ENCODE results near the gene NCAPD2. TPM values are rescaled to one million over a fixed set of nuclear protein-coding genes. Genes with fewer than 3 reads are reported as not detected.
"Not testable (repeated sequence)": the region's sequence is repeated elsewhere in the genome, so short reads cannot be mapped to it uniquely, and the experiment has no call there.

NCAPD2 gene
- total RNA-seq, 2 donors from 2014 or later, result 19.9 to 26.7 TPM

DNA sequence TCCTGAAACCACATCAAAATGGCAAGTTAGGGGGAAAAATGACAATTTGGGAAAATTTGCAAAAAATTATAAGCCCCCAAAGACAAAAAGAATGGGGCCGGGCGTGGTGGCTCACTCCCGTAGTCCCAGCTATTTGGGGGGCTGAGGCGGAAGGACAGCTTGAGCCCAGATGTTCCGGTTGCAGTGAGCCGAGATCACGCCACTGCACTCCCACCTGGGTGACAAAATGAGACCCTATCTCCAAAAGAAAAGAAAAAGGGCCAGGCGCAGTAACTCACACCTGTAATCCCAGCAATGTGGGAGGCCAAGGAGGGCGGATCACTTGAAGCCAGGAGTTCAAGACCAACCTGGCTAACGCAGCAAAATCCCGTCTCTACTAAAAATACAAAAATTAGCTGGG is 21.4 kb upstream of the NCAPD2 start:
- no peaks in the 10 kb centered on the region for H3K9me3 ChIP-seq
- no peaks in the 10 kb centered on the region for H3K36me3 ChIP-seq
- ATAC-seq (ENCODE audit: insufficient number of reproducible peaks, low FRiP score, low read depth) (no peak), DNase-seq (ENCODE audit: low spot score) (no peak)
- TF ChIP-seq CTCF (IDR thresholded peaks at IDR 0.05), result no peak
- H3K27ac ChIP-seq, result no peak overlapping the region
- H3K4me1 ChIP-seq (ENCODE audit: control insufficient read depth in 1 of 2, low read depth in 2 of 2), result peaks cover 15 to 23% of the 10 kb centered on the region in 2 donors
- no peak overlapping the region for H3K4me3 ChIP-seq
- H3K27me3 ChIP-seq (replicated peaks; ENCODE audit: insufficient read depth), result no peaks in the 10 kb centered on the region

GRCh38 chr12:6475233-6475975 is 18.5 kb upstream of the NCAPD2 start:
- not testable (repeated sequence) for DNase-seq (ENCODE audit: low spot score); H3K9me3 ChIP-seq; H3K36me3 ChIP-seq; H3K27ac ChIP-seq; H3K27me3 ChIP-seq (replicated peaks; ENCODE audit: insufficient read depth); H3K4me3 ChIP-seq; ATAC-seq (ENCODE audit: insufficient number of reproducible peaks, low FRiP score, low read depth); H3K4me1 ChIP-seq (ENCODE audit: control insufficient read depth in 1 of 2, low read depth in 2 of 2)

DNA sequence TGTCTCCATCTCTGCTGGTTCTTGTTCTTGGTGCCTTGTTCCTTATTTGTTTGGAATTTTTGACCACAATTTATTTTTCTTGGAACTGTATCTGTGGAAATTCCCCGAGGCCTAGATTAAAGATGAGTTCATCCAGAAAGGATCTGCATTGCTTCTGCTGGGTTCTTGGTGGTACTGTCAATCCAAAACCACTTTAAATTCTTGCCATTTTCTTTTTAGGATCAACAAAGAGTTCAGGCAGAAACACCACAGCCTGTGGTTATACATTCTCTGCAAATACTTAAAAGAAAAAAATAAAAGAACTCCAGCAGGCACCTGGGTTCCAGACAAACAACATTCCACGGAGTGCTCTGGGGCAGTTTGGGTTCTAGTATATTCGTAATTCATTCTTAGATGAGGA is 17.4 kb upstream of the NCAPD2 start:
- Histone ChIP-seq H3K27ac (no peak overlapping the region), H3K4me3 (no peak overlapping the region), H3K27me3 (replicated peaks; ENCODE audit: insufficient read depth) (no peaks in the 10 kb centered on the region), H3K4me1 (ENCODE audit: control insufficient read depth in 1 of 2, low read depth in 2 of 2) (no peaks in the 10 kb centered on the region), H3K36me3 (no peaks in the 10 kb centered on the region), H3K9me3 (no peaks in the 10 kb centered on the region)
- TF ChIP-seq CTCF (IDR thresholded peaks at IDR 0.05), result no peak
- ATAC-seq (ENCODE audit: insufficient number of reproducible peaks, low FRiP score, low read depth), result no peak
- DNase-seq (ENCODE audit: low spot score), result no peak

DNA sequence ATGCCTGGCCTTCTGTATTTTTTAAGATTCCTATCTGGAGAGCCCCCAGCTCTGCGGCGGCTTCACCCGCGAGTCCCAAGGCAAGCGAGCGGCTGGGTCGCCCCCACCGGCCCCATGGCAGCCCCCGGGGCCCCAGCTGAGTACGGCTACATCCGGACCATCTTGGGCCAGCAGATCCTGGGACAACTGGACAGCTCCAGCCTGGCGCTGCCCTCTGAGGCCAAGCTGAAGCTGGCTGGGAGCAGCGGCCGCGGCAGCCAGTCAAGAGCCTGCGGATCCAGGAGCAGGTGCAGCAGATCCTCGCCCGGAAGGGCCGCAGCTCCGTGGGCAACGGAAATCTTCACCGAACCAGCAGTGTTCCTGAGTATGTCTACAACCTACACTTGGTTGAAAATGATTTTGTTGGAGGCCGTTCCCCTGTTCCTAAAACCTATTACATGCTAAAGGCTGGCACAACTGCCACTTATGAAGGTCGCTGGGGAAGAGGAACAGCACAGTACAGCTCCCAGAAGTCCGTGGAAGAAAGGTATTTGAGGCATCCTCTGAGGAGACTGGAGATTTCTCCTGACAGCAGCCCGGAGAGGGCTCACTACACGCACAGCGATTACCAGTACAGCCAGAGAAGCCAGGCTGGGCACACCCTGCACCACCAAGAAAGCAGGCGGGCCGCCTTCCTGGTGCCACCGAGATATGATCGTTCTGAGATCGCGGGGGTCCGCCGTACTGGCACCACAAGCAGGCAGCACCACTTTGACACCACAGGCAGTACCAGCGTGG is 16.1 kb upstream of the NCAPD2 start:
- H3K4me3 ChIP-seq; H3K4me1 ChIP-seq (ENCODE audit: control insufficient read depth in 1 of 2, low read depth in 2 of 2); DNase-seq (ENCODE audit: low spot score); ATAC-seq (ENCODE audit: insufficient number of reproducible peaks, low FRiP score, low read depth); H3K27me3 ChIP-seq (replicated peaks; ENCODE audit: insufficient read depth); H3K9me3 ChIP-seq; H3K36me3 ChIP-seq; H3K27ac ChIP-seq: not testable (repeated sequence)

- no peaks in the 10 kb centered on the region for H3K9me3 ChIP-seq
- ATAC-seq (ENCODE audit: insufficient number of reproducible peaks, low FRiP score, low read depth), result no peak
- H3K27me3 ChIP-seq (replicated peaks; ENCODE audit: insufficient read depth), result no peaks in the 10 kb centered on the region
- DNase-seq (ENCODE audit: low spot score), result no peak
- H3K27ac ChIP-seq, result no peak overlapping the region
- H3K36me3 ChIP-seq, result no peaks in the 10 kb centered on the region
- no peak overlapping the region for H3K4me3 ChIP-seq
- TF ChIP-seq CTCF (IDR thresholded peaks at IDR 0.05), result no peak
- H3K4me1 ChIP-seq (ENCODE audit: control insufficient read depth in 1 of 2, low read depth in 2 of 2), result no peaks in the 10 kb centered on the region
These were observed 15.5 kb upstream of the NCAPD2 start for GRCh38 chr12:6478416-6478815.

- no peak overlapping the region for H3K27ac ChIP-seq
- no peaks in the 10 kb centered on the region for H3K9me3 ChIP-seq
- H3K36me3 ChIP-seq, result no peaks in the 10 kb centered on the region
- H3K4me3 ChIP-seq, result no peak overlapping the region
- TF ChIP-seq CTCF (IDR thresholded peaks at IDR 0.05), result no peak
- H3K27me3 ChIP-seq (replicated peaks; ENCODE audit: insufficient read depth), result no peaks in the 10 kb centered on the region
- DNase-seq (ENCODE audit: low spot score), result no peak
- ATAC-seq (ENCODE audit: insufficient number of reproducible peaks, low FRiP score, low read depth), result no peak
- peaks cover 5 to 9% of the 10 kb centered on the region in 2 donors for H3K4me1 ChIP-seq (ENCODE audit: control insufficient read depth in 1 of 2, low read depth in 2 of 2)
These were observed 5.7 kb upstream of the NCAPD2 start for GRCh38 chr12:6488240-6488639.
